Right renal cortex interstitium (tissue), 3 donors: Measurements from ENCODE around the gene L3MBTL2. TPM values are rescaled to one million over a fixed set of nuclear protein-coding genes. Genes with fewer than 3 reads are reported as not detected.
A peak's percentile ranks its signal among the peaks of the same experiment; 100 is the strongest.

Experiments used
- DNase-seq, 3 donors: peaks; one replicate each; pipeline ENCODE4 v3.0.0-alpha.2; 2013; ENCODE audit warnings: low read depth in 3 of 3, low spot score in 2 of 3
- polyA plus RNA-seq, 3 donors: library from polyadenylated mRNA; unstranded; fragments of 120-200 nt; gene quantifications; one replicate each; pipeline ENCODE4 v1.2.1, GENCODE V29; 2013; ENCODE audit not compliant: insufficient read length in 3 of 3

The L3MBTL2 gene
- polyA plus RNA-seq, 3 donors = 26.4 to 29.3 (median 27.8) TPM

GRCh38 chr22:41204066-41204465 is 1.0 kb upstream of the L3MBTL2 start:
- DNase-seq = no peak

GRCh38 chr22:41206719-41207118 is 1.6 kb downstream of the L3MBTL2 start:
- no peak for DNase-seq

GRCh38 chr22:41215409-41215808 is 10.3 kb downstream of the L3MBTL2 start:
- DNase-seq = no peak

GRCh38 chr22:41215926-41216325 is 10.8 kb downstream of the L3MBTL2 start:
- DNase-seq = no peak

GRCh38 chr22:41216984-41217383 is 11.9 kb downstream of the L3MBTL2 start:
- no peak for DNase-seq

- DNase-seq = no peak
These were observed 12.5 kb downstream of the L3MBTL2 start for GRCh38 chr22:41217553-41218157.

- DNase-seq = no peak
These were observed 17.9 kb downstream of the L3MBTL2 start for GRCh38 chr22:41222846-41223507.

GRCh38 chr22:41223535-41223934 is 18.4 kb downstream of the L3MBTL2 start:
- DNase-seq = no peak

GRCh38 chr22:41226723-41227655 is 21.9 kb downstream of the L3MBTL2 start:
- DNase-seq = no peak

- DNase-seq = no peak
These were observed 24.1 kb downstream of the L3MBTL2 start for GRCh38 chr22:41229215-41229614.

GRCh38 chr22:41229730-41230400 is 24.8 kb downstream of the L3MBTL2 start:
- no peak for DNase-seq

GRCh38 chr22:41230401-41230785 is 25.3 kb downstream of the L3MBTL2 start:
- no peak for DNase-seq

- DNase-seq = no peak
These were observed 26.3 kb downstream of the L3MBTL2 start for GRCh38 chr22:41231369-41231768.

- no peak for DNase-seq
These were observed 29.9 kb downstream of the L3MBTL2 start for GRCh38 chr22:41234815-41235695.

- DNase-seq = peak in 1 of 3 donors; percentile 32
These were observed 32.1 kb downstream of the L3MBTL2 start for GRCh38 chr22:41237036-41237706.

- DNase-seq = no peak
These were observed 32.8 kb downstream of the L3MBTL2 start for GRCh38 chr22:41237707-41238569.

- no peak for DNase-seq
These were observed 33.7 kb downstream of the L3MBTL2 start for GRCh38 chr22:41238570-41239442.
